ENCODE measurements around the gene ITPR2.

Gene ITPR2

DNA sequence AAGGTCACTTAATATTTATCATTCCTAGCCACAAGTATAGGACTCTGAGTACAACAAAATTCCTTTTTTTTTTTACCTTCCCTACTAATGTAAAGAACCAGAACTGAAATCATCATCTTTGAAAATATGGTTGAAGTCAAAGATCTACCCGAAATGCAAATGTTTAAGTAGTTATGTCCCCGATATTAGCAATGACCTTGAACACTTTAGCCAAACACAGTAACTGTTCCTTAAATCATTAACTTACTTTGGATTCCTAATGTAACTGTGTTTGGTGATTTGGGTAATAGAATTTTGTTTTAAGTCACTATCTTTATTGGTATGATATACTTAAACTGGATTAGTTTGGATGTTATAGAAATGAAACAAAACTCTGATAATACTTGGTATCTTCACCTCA is 14.4 kb downstream of the ITPR2 start:
- no peak for DNase-seq

DNA sequence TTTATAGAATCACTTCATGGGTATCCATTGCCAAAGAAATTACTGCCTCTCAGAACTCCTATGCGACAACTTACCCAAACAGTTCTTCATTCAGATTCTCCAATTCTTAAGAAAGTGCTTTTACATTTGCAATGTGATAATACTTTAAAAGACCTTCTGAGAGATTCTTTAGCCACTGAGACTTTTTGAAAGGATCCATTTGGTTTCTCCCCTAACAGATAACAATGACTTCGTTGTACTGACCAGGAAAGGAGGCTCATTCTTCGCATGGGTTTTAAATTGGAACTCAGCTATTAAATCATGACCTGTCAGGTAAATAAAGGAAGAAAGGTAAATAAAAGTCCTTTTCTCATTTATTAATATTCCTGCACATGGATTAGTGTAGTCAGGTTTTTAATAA is 14.8 kb downstream of the ITPR2 start:
- DNase-seq = no peak

- DNase-seq = no peak
Observed at GRCh38 chr12:26817183-26817591, 15.8 kb downstream of the ITPR2 start.

DNA sequence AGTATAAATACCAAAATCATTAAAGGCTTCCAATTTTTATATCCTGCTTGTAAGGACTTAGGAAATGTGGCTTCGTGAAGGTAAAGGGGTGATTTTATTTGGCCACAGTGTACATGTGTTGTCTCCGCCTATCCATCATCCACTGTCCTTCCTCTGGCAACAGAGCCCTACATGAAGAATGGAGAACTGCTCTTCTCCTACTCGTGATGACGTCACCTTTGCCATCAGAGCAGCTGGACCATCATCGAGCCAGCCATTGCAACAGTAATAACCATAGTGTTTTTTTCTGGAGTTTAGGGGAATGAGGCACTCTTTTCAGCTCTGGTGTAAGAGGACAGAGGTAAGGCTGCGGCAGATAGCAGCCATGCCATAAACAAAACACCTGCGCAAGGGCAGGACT is 19.2 kb downstream of the ITPR2 start:
- DNase-seq = no peak

DNA sequence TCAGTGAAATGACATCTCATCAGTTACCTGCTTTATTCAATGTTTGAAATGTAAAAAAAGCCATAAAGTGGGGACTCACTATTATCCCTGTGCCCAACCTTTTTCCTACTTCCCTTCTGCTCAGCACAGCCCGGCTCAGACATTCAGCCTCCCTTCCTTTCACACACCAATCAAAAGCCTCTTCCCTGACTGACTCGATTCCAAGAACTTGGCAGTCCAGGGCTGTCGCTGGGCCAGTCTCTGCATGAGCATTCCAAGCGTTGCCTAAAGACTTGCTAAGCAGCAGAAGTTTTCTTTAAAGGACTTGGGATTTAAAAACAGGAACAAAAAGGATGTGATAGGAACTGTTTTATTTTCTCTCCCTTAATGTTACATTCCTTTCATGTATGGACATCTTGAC is 22.7 kb downstream of the ITPR2 start:
- no peak for DNase-seq

DNA sequence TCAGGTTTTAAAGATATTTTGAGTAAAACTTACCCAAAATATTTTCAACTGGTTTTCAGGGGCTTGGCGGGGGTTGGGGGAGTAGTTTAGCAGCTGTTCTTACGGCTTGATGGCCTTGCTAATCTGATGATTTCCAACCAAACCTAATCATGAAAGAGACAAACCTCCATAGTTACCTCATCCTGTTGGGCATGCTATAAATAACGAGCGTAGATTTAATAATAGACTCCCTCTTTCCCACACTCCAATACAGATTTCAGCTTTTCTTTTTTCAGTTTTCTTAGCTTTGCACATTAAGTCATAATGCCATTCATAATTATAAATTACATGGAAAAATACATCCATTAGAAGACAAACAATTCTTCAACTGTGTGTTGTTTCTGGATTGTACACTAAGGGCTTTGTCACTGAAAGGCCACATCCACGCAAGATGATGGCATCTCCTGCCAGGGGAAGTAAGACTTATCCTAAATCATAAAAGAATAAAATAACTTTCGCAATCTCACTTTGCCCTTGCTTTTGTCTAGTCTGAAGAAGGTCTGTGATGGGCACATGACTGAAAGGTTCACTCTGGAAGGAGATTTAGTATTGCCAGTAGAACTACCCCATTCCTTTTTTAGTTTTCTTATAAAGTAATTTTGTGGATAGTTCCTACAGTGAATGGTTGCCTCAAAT is 23.2 kb downstream of the ITPR2 start:
- DNase-seq = no peak

- DNase-seq = no peak
Observed at GRCh38 chr12:26808766-26809476, 24.1 kb downstream of the ITPR2 start.

DNA sequence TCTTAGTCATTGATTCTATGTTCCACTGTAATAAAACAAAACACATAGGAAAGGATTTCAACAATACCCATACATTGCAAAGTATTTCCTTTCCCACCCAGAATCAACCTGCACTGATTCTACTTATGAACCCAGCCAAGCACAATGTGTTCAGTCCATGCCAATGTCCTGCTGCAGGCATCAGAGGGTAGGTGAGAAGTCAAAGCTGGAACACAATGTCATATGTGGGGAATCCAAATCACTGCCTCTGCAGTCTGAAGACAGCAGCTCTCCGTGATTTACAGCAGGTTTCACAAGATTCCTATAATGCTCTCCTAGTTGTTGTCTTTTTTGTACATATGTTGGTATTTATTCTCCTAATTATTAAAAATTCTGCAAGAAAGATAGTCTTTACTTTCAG is 25.7 kb downstream of the ITPR2 start:
- DNase-seq = no peak

DNA sequence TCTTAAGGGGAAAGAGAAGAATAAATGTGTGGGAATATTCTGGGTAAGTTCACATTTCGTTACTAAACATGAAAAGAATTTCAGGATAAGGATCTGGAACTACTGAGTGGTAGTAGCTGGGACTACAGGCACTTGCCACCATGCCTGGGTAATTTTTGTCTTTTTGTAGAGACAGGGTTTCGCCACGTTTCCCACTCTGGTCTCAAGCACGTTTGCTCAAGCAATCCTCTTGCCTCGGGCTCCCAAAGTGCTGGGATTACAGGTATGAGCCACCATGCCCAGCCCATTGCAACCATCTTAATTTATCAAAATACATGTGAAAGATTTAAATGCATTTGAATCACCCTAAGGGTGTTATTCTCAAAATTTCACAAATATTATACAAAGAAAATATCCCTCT is 26.4 kb downstream of the ITPR2 start:
- no peak for DNase-seq

- DNase-seq = no peak
Observed at GRCh38 chr12:26805401-26805971, 27.5 kb downstream of the ITPR2 start.

- no peak for DNase-seq
Observed at GRCh38 chr12:26803552-26803951, 29.4 kb downstream of the ITPR2 start.

GRCh38 chr12:26801486-26801885 is 31.5 kb downstream of the ITPR2 start:
- DNase-seq = no peak

GRCh38 chr12:26800858-26801257 is 32.1 kb downstream of the ITPR2 start:
- DNase-seq = no peak

- no peak for DNase-seq
Observed at GRCh38 chr12:26800347-26800746, 32.6 kb downstream of the ITPR2 start.

DNA sequence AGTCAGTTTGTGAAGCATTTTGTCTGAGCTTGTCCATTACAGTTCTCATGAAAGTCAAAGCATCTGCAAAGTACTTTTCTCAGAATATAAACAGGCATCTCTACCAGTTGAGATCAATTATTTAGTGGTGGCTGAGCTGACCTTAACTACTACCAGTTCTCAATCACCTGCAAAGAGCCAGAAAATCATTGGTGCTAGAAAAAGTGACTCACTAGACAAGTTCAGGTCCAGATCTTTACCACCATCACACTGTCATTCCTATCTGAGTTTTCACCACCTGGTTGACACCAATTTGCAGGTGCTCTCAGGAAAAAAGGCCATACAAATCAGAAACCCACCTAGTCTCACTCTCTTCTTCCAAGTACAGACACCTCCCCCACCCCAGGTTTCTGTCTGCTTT is 33.3 kb downstream of the ITPR2 start:
- no peak for DNase-seq

DNA sequence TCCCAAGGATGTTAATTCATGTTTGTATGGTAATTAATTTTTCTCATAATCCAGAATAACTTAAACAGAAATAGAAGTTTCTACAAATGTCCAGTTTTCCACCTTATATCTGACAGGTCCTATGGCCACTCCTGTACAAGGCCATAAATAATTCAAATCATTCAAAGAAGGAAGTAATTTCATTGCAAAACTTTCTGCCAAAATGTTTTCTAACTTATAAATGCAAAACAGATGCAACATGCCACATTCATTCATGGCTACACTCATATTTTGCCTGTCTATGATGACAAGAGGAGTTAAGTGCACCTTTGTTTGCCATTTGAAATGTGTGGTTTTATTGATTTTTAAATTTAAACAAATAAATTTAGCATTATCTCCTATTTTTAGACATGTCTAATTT is 34.4 kb downstream of the ITPR2 start:
- no peak for DNase-seq

GRCh38 chr12:26798023-26798422 is 35.0 kb downstream of the ITPR2 start:
- DNase-seq = no peak

- DNase-seq = no peak
Observed at GRCh38 chr12:26795910-26796309, 37.1 kb downstream of the ITPR2 start.

GRCh38 chr12:26791301-26791791 is 41.6 kb downstream of the ITPR2 start:
- DNase-seq = no peak

GRCh38 chr12:26790645-26790994 is 42.4 kb downstream of the ITPR2 start:
- DNase-seq = no peak

GRCh38 chr12:26789731-26790644 is 43.0 kb downstream of the ITPR2 start:
- DNase-seq = no peak

- no peak for DNase-seq
Observed at GRCh38 chr12:26786865-26787514, 46.0 kb downstream of the ITPR2 start.

- DNase-seq = no peak
Observed at GRCh38 chr12:26786491-26786864, 46.5 kb downstream of the ITPR2 start.

Measured in NCI-H1694 (cell line).